ENCODE data around the gene FNBP1.

- TF ChIP-seq CTCF (IDR thresholded peaks at IDR 0.05) (no peak), EZH2 (IDR thresholded peaks at IDR 0.05) (no peak)
Measured at GRCh38 chr9:129867136-129868022, 175.6 kb downstream of the FNBP1 start.
